Measurements from ENCODE around the gene FAM227A. TPM values are rescaled to one million over a fixed set of nuclear protein-coding genes. Genes with fewer than 3 reads are reported as not detected.
A peak's percentile ranks its signal among the peaks of the same experiment; 100 is the strongest.
"Not testable (repeated sequence)": the region's sequence is repeated elsewhere in the genome, so short reads cannot be mapped to it uniquely, and the experiment has no call there.

The FAM227A gene
- total RNA-seq, 1 donor from 2014 or later, result 0.20 TPM

GRCh38 chr22:38674888-38675287, 18.7 kb upstream of the FAM227A start:
- DNase-seq (ENCODE audit: low read depth in 2 of 2), result no peak

- peak; percentile 5 to 25 for DNase-seq (ENCODE audit: low read depth in 2 of 2)
Observed at GRCh38 chr22:38657045-38657909, 1.1 kb upstream of the FAM227A start.

DNA sequence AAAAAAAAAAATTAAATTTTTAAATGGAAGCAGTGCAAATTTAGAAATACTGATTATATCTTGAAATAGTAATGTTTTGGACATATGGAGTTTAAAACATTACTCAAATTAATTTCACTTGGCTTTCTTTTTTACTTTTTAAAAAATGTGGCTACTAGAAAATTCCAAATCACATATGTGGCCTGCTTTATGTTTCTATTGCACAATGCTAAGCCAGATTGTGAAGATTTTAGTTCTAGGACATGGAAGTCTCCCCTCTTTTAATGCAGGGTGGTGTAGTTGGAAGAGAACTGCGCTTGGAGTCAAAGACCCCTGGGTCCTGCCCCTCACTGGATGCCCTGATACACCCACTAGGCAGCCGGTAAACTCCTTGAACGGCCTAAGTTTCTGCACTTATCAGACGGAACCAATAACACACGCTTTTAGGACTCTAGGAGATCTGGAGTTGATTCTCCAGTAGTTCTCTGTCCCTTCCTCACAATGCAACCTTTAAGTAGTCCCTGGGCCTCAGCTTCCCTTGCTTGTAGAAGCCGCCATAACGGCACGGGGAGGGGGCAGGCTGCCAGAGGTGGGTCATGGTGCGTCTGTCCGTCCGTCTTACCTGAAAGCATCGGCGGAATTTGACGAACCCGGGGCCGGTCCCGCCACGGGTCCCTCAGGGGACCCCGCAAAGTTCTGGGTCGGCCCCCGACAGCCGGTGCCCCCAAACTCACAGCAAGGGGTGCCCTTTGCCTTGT, 505 bp downstream of the FAM227A start:
- peak in 1 of 2 donors; percentile 11 for DNase-seq (ENCODE audit: low read depth in 2 of 2)

DNA sequence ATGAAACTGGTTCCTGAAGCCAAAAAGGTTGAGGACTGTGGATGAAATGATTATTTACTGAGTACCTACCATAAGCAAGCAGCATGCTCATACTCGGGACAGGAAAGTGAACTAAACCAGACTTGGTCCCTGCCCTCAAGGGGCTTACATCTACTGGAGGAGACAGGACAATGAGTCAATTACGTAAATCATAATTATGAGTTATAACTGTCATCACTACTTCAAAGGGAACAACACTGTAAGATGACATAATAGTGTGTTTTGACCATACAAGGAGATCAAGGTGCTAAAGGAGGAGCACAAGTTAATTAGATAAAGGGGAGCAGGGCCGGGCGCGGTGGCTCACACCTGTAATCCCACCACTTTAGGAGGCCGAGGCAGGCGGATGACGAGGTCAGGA, 2.5 kb downstream of the FAM227A start:
- DNase-seq (ENCODE audit: low read depth in 2 of 2), result no peak

- DNase-seq (ENCODE audit: low read depth in 2 of 2), result no peak
Observed at GRCh38 chr22:38652859-38653258, 3.3 kb downstream of the FAM227A start.

GRCh38 chr22:38649841-38650522, 6.2 kb downstream of the FAM227A start:
- no peak for DNase-seq (ENCODE audit: low read depth in 2 of 2)

- DNase-seq (ENCODE audit: low read depth in 2 of 2), result no peak
Observed at GRCh38 chr22:38645430-38645829, 10.8 kb downstream of the FAM227A start.

DNA sequence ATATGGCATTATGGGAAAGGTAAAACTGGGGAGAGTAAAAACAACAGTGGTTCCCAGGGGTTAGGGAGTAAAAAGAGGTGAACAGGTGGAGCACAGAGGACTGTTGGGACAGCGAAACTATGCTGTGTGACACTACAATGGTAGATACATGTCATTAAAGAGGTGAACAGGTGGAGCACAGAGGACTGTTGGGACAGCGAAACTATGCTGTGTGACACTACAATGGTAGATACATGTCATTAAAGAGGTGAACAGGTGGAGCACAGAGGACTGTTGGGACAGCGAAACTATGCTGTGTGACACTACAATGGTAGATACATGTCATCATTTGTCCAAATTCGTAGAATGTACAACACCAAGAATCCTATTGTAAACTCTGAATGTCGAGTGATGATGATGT, 11.9 kb downstream of the FAM227A start:
- DNase-seq (ENCODE audit: low read depth in 2 of 2), result not testable (repeated sequence)

DNA sequence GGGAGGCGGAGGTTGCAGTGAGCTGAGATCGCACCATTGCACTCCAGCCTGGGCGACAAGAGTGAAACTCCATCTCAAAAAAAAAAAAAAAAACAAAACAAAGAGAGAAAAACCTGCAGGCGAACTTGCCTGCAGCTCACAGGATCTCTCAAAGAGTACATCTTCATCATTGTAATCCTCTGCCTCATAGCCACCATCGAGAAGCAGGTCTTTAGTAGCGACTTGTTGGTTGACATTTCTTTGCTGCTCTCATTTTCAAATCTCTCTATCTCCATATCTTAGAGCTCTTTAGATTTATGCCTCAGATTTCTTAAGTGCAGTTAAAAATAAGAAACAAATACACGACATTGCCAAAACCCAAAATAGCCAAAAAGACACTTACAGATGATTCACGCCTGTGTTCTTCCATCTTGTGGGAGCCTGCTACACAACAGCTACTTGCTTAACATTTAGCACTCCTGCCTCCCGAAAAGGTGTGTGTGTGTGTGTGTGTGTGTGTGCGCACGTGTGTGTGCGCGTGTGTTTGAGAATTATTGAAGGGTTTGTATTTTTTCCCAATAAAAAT, 14.6 kb downstream of the FAM227A start:
- DNase-seq (ENCODE audit: low read depth in 2 of 2), result no peak

GRCh38 chr22:38638728-38639127, 17.5 kb downstream of the FAM227A start:
- no peak for DNase-seq (ENCODE audit: low read depth in 2 of 2)

- no peak for DNase-seq (ENCODE audit: low read depth in 2 of 2)
Observed at GRCh38 chr22:38638216-38638615, 18.0 kb downstream of the FAM227A start.

GRCh38 chr22:38632528-38632927, 23.7 kb downstream of the FAM227A start:
- no peak for DNase-seq (ENCODE audit: low read depth in 2 of 2)

- DNase-seq (ENCODE audit: low read depth in 2 of 2), result no peak
Observed at GRCh38 chr22:38631724-38632123, 24.5 kb downstream of the FAM227A start.

GRCh38 chr22:38629108-38629507, 27.1 kb downstream of the FAM227A start:
- DNase-seq (ENCODE audit: low read depth in 2 of 2), result peak in 1 of 2 donors; percentile 30

DNA sequence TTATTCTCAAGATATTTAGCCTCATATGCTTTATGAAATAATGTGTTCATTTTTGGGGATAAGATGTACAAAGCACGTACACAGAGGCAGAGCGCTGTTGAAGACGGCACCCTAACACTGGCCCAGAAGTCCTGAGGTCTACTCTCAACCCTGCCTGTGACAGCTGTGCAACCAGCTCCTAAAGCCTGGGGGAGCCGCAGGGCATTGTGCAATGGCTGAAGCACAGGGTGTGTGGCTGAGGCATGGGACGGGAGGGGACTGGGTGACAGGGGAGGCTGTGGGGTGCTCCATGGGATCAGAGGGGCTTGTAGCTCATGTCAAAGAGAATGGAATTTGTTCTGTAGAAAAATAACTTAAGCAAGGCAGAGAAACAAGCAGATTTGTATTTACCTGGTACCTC, 27.7 kb downstream of the FAM227A start:
- no peak for DNase-seq (ENCODE audit: low read depth in 2 of 2)

- DNase-seq (ENCODE audit: low read depth in 2 of 2), result no peak
Observed at GRCh38 chr22:38623351-38623750, 32.8 kb downstream of the FAM227A start.

DNA sequence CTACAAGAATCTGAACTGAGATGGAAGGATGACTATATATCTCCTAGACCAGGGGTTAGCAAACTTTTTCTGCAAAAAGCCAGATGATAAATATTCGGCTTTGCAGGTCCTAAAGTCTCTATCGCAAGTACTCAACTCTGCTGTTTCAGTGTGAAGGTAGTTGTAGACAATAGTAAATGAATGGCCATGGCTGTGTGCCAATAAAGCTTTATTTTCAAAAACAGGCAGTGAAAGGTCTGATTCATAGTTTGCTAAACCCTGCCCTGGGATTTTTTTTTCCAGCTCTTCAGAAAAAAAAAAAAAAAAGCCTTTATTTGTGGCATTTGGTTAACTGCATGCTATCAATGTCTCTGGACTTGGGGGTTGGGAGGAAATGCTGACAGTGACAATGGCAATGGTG, 37.5 kb downstream of the FAM227A start:
- peak; percentile 5 to 8 for DNase-seq (ENCODE audit: low read depth in 2 of 2)

- DNase-seq (ENCODE audit: low read depth in 2 of 2), result no peak
Observed at GRCh38 chr22:38618258-38618657, 37.9 kb downstream of the FAM227A start.

DNA sequence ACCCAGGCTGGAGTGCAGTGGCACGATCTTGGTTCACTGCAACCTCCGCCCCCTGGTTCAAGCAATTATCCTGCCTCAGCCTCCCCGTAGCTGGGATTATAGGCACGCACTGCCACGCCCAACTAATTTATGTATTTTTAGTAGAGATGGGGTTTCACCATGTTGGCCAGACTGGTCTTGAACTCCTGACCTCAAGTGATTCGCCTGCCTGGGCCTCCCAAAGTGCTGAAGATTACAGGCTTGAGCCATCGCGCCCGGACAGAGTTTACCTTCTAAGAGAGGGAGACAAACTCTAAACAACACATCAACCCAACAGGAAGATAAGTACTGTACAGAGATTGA, 41.2 kb downstream of the FAM227A start:
- not testable (repeated sequence) for DNase-seq (ENCODE audit: low read depth in 2 of 2)

DNA sequence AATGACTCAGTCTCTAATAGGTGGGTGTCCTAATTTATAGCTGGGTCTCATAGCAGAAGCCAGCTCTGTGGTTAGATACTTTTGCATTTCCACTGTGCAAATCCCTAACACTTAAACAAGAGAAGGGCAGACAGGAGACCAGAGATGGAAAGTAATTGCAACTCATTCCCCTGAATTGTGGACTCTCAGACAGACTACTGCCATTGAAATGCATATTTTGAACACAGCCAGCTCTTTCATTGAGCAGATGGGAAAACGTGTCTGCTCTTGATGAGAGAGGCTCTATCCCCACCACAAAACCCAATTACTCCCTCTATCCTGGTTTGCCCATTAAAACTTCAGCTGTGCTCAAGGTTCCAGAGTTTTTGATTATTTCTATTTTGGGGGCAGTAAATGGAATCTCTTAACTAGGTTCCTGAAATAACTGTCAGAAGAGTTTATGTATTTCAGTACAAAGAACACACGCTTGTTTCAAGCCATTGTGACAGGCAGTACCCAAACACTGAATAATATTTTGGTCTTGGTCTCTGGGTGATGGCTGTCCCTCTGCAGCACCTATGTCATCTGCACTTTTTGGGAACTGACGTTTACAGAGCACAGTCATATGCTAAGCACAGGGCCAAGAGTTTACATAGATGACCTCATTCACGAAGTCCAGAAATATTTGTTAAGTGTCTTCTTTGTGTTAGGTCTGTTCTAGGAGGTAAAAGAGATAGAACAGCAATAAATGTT, 41.7 kb downstream of the FAM227A start:
- DNase-seq (ENCODE audit: low read depth in 2 of 2), result no peak

DNA sequence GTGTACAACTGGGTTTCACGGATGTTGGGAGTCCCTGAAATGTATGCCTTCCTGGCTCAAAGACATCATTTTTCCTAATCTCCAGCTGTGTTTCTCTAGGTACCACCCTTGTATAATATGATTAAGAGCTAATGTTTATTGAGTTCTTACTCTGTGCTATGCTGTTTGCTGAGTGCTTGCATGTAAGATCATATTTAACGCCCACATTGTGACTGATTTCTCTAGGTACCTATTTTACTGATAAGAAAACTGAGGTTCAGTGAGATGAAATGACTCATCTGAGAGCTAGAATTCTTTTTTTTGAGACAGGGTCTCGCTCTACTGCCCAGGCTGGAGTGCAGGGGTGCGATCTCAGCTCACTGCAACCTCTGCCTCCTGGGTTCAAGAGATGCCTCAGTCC, 42.6 kb downstream of the FAM227A start:
- no peak for DNase-seq (ENCODE audit: low read depth in 2 of 2)
